H54 (cell line): ENCODE data around the gene PASK.

Experiments
- DNase-seq: peaks from one replicate; pipeline ENCODE4 v3.0.0; 2011; ENCODE audit warnings: low spot score, mixed read lengths; ENCODE audit not compliant: insufficient read length
- FAIRE-seq: peaks from 3 replicates; lab custom pipeline; 2011; peaks lifted over from hg19 to GRCh38; lab: Jason Lieb, UNC
- POLR2A ChIP-seq: IDR thresholded peaks from 2 replicates; pipeline ENCODE4 v1.6.1; 2011; ENCODE audit warnings: low read depth, mild to moderate bottlenecking, low read length

Gene PASK

DNA sequence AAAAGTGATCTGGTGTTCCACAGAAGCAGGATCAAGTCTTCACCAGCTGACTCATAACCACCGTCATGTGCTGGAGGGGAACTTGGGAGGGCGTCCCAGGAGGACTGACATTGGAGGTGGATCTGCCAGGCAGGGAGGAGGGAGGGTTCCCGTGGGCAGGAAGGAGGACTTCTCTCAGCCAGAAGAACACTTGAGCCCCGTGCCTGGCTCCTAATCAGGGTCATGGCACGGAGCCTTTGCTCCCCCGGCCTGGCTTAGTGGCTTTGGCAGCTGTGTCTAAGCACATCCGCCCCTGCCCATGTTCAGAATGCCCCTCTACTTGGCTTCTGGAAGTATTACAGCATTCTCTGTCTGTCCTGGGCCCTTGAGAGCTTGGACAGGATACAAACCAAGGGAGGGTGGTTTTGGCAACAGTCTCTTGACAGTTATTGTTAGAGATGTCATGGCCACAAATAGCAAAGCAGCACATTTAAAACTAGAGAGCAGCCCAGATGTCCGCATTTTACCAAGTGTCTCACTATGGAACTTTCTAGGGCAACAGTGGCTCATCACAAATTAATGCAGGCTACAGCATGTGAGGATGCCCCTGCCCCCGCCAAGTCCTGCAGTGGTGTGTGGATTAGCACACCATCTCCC is 12.5 kb upstream of the PASK start:
- FAIRE-seq, result no peak
- DNase-seq, result no peak
- TF ChIP-seq POLR2A, result no peak

DNA sequence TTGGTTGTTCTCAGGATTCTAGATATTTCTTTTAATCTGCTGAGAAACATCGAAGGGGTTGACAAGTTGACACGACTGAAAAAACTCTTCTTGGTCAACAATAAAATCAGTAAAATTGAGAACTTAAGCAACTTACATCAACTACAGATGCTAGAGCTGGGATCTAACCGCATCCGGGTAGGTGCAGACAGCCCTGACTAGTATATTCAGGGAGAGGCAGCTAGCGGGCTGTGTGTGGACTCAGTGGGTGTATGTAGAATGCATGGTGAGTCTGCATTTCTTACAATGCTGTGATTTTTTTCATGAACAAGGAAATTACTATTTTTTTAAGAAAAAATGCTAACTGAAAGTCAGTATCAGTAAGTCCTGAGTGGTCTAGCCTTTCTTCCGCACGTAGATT is 11.0 kb upstream of the PASK start:
- no peak for FAIRE-seq

DNA sequence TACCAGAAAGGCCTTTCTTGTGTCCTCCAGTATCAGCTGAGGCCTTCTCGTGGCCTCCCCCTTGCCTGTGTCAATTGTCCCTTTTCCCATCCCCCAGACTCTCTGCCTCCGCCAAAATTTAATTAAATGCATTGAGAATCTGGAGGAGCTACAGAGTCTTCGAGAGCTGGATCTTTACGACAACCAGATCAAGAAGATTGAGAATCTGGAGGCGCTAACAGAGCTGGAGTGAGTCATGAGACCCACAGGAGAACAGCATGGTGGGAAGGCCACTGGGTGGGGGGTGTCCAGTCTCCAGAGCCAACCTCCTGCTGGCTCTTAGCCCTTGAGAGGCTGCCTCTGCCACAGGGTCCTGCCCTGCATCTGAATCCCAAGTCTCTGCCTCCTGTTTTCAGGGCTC is 9.8 kb upstream of the PASK start:
- DNase-seq, result no peak
- no peak for TF ChIP-seq POLR2A
- FAIRE-seq, result no peak

More for the DNA sequence above, 11.0 kb upstream of the PASK start:
- no peak for TF ChIP-seq POLR2A
- no peak for DNase-seq

DNA sequence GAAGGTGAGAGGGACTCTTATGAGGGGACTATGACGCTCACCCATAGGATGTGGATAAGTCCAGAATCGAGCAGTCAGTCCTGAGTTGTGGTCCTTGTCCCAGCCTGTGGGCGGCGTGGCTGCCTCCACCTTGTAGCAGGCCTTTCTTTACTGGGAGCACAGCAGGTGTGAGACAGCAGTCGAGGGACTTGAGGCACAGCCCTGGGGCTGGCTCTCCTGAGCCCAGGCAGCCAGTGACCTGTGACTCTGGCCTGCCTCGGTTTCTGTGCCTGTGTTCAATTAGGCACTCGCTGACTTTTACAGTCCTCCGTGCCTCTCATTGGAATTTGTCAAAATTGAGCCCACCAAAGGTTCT is 9.3 kb upstream of the PASK start:
- DNase-seq (no peak), FAIRE-seq (no peak)
- no peak for TF ChIP-seq POLR2A

DNA sequence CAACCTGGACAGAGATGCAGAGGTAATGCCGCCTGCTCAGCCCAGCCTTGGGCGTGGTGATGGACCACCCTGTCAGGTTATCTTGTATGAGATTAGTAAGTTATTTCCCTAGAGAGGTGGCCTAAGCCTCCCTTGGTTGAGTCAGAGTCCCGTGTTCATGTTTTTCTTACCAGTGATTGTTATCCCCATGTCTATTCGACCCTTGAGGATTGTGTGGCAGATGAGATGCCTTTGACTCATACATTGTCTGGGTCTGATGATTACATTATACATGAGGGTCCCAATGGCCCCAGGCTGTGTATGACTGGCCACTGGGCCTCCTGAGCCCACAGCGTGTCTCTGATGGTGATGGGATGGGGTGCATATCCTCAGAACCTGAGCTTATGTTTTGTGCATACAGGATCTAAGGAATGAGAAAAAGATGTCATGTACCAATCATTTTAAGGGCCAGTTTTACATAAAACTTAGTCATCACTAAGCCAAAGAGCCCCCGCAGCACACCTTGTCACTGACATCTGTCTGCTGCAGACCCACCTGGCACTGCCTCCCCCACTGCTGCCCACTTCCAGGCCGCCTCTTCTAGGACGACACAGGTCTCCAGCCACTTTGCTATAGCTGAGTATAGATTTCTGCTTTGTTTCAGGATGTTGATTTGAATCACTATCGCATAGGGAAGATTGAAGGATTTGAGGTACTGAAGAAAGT is 8.7 kb upstream of the PASK start:
- no peak for TF ChIP-seq POLR2A
- FAIRE-seq (no peak), DNase-seq (no peak)

DNA sequence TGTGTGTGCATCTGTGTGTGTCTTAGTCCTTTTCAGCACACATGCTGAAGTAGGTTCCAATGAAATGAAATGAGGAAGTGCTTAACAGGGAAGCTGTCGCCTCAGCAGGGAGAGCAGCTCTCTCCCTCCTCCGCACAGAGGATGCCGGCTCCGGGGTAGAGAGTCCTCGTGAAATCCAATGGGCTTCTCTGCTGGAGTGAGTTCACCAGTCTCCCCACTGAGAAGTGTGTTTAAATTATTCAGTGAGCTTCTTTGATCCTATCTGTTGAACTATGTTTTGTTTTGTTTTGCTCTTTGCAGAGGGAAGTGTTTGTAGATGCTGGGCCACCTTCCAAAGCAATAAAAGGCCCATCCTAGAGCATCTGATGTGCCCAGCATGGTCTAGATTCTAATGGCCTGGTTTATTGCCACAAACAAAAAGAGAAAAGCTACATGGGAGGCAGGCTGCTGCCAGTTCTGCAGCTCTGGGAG is 7.7 kb upstream of the PASK start:
- FAIRE-seq (no peak), DNase-seq (no peak)
- no peak for TF ChIP-seq POLR2A

DNA sequence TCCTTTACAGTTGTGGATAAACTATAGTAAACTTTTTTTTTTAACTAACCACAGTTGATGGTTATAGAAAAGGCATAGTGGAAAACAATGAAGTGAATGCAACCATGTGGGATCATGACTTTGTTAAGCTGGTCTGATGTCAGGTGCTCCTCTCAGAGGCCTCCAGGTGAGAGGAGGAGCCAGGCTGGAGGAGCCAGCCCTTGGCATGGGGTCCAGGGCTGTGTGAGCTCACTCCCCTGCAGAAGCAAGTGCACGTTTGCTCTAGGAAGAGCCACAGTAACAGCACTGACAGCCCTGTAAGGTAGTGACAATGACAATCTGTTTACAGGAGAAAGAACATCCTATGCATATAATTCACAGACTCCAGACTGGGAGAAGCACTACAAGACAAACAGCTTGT is 6.7 kb upstream of the PASK start:
- FAIRE-seq, result no peak
- DNase-seq, result no peak
- no peak for TF ChIP-seq POLR2A

DNA sequence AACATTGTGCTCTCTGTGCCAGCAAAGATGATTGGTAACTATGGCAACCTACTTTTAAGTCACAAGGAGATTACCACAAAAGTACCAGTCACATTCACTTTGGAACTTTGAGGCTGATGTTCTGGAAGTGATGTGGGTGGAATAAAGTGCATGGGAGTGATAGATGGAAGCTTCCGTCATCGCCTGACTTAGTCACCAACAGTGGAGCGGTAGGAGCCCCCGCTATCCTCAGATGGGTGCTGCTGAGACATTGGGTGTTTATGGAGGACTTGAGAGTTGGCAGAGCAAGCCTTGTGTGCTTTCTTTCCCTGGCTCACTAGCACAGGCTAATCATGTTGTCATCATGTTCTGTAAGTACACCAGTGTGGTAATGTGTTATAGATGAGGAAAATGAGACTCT is 5.6 kb upstream of the PASK start:
- no peak for TF ChIP-seq POLR2A
- FAIRE-seq (no peak), DNase-seq (no peak)

DNA sequence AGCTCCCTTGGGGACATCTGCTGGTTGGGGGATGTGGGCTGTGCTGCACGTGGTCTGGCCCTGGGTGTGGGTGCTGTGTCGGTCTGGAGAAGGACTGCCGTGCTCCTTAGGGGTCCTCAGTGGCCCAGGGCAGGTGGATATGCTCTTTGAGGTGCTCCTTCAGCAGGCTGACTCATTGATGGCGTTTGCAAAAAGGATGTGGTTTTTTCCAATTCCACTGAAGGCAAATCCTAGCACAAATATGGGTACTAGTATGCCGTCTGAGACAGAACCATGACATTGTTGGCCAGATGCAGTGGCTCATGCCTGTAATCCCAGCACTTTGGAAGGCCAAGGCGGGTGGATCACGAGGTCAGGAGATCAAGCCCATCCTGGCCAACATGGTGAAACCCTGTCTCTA is 4.3 kb upstream of the PASK start:
- no peak for TF ChIP-seq POLR2A
- no peak for DNase-seq
- FAIRE-seq, result no peak

DNA sequence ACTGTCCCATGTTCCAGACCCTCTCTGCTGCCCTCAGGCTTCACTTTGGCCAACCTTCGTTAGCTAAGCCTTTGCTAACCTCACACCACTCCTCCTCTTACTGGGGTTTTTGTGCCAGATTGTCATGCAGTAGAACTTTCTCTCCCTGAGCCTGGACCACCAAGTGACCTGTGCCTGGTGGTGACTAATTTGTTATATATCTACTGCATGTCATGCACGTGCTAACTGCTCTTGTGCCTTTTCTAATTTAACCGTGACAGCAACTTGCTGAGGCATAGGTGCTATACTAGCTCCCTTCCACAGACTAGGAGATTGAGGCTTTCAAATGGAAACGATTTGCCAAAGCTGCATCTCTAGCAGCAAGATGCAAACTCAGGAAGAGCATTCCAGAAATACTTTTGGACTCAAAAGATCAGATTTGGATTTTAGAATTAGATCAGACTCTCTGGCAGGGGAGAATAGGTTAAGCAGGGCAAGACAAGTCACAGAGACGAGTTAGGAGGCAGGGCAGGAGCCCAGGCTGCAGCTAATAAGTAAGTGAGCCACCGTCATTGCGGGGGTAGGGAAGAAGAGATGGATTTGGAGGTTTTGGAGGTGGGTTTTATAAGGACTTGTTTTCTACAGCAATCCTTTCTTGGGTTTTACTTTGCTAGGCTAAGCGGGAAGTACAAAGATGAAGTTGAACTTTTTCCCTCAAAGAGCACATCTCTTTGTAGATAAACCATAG is 2.8 kb upstream of the PASK start:
- TF ChIP-seq POLR2A, result no peak
- DNase-seq (no peak), FAIRE-seq (no peak)

DNA sequence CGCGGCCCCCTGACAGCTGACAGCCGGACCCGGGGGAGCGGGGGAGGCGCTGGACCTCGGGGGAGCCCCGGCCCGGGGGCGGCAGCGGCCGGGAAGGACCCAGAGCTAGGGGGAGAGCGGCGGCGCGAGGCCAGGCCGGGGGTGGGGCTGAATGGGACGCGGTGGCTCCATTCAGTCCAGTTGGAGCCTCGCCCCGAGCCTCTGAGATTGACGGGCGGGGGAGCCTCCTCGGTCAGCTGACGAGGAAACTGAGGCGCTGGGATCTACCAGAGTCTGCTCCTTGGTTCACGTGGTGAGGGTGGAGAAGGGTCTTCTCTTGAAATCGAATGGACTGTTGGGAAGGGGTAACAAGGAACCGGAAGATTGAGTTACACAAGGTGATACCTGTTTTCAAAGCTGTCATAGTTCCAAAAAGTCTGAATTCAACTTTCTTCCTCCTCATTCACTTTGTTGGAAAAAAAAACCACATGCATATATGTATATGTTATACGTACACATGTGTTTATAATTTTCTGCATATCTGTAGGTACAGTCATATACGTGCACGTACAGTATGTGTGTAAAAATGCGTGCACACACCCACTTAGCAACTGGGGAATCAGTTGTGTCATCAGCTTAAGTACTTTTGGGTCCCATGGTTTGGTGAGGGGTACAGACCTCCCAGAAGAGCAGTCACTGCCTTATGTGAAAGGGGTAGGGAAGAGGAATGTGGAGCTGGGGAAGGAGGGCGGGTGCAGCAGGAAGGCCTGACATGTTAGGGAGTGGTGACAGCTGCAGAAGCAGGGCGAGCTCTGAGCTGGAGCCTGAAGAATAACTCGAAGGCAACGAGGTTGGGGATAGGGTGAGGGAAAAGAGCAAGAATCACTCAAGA is 1.6 kb upstream of the PASK start:
- FAIRE-seq, result no peak
- TF ChIP-seq POLR2A, result no peak
- no peak for DNase-seq

DNA sequence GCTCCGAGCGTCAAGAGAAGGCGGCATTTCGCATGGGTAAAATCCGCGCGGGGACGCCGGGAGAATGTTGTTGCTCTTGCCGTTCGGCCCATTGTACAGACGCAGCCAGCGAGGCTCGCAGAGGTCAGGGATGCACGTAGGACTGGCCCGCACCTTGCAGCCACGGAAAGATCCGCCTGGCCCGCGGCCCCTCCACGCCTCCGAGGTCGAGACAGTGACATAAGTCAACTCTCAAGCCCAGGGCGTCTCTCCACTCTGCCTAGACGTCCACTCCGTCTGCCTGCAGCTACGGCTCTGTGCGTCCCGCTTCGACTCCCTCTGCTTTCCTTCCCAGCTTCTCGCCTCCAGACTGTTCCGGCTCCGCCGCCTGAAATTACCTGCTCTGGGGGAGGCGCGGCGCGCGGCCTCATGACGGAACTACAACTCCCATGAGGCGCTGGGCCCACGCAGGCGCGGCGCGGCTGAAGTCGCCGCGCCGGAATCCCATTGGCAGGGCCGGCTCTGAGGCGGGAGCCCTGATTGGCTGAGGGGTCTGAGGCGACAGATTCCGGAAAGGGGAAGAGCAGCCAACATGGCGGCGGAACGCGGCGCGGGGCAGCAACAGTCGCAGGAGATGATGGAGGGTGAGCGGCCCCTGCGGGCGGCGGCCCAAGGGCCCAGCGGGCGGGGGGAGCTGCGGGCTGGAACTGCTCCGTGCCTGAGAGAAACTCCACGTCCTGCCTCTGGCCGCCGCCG is 820 bp upstream of the PASK start, which contains the start of gene PPP1R7:
Gene PPP1R7, plus strand, starts transcription at position 543 of the 735 bp plus-strand sequence. Its CDS starts 29 bp downstream, at position 572.
- FAIRE-seq (no peak), DNase-seq (peak; percentile 99)
- peak; percentile 74 for TF ChIP-seq POLR2A

DNA sequence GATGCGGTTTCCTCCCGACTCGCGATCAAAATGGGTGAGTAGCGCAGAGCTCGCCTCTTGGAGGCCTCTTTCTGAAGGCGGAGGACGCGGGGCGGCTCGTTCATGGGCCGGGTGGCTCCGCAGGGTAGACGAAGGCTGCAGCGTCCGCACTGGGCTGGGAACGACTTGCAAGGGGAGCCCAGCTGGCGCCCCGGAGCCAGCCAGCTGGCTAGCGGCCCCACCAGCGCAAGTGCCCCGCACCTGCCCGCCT is 328 bp upstream of the PASK start:
- TF ChIP-seq POLR2A, result no peak
- FAIRE-seq, result no peak
- DNase-seq, result no peak
